GM12878 (cell line): ENCODE data around the gene PCDHA4. TPM values are rescaled to one million over a fixed set of nuclear protein-coding genes. Genes with fewer than 3 reads are reported as not detected.
"Not testable (repeated sequence)": the region's sequence is repeated elsewhere in the genome, so short reads cannot be mapped to it uniquely, and the experiment has no call there.

Experiments
- ATAC-seq: fragments of 200-7000 bp; cut with Tn5 transposase; 3 replicates; pipeline ENCODE4 v1.9.1; 2020; ENCODE audit warnings: mild to moderate bottlenecking, moderate library complexity
- BruUV-seq: library from RNA; stranded (reverse); fragments of 400-500 nt; replicated peaks from 2 replicates; lab custom pipeline; 2021; lab: Mats Ljungman, UMichigan
- CTCF ChIA-PET: fragments of 300-600 bp; sonication (Branson Sonifier 250); formaldehyde crosslinking; extraction: SDS; loops from one replicate; lab custom pipeline; 2021; ENCODE audit warnings: inconsistent platforms; lab: Yijun Ruan, JAX
- POLR2A ChIA-PET: fragments of 350-600 bp; formaldehyde crosslinking; extraction: SDS; loops from one replicate; lab custom pipeline; 2021; ENCODE audit warnings: inconsistent platforms; lab: Charles Lee
- RAD21 ChIA-PET: fragments of 300-600 bp; sonication (Branson Sonifier 250); formaldehyde crosslinking; loops from one replicate; lab custom pipeline; 2023; ENCODE audit warnings: antibody characterized with exemption; ENCODE audit not compliant: unreplicated experiment; lab: Charles Lee
- SMC1A ChIA-PET: fragments of 300-600 bp; sonication (Branson Sonifier 250); formaldehyde crosslinking; loops from one replicate; lab custom pipeline; 2023; ENCODE audit not compliant: unreplicated experiment, uncharacterized antibody; lab: Charles Lee
- DNase-seq: peaks from one replicate; pipeline ENCODE4 v3.0.0-alpha.2; 2011; ENCODE audit warnings: low read depth, low spot score
- FAIRE-seq: peaks from 3 replicates; lab custom pipeline; 2011; peaks lifted over from hg19 to GRCh38; lab: Jason Lieb, UNC
- H2AFZ ChIP-seq: 2 replicates; pipeline ENCODE4 v1.6.0; 2011; ENCODE audit warnings: low read depth, low read length, control low read depth; ENCODE audit not compliant: control insufficient read depth
- H3K27ac ChIP-seq: 2 replicates; pipeline ENCODE4 v1.5.1; 2011; ENCODE audit warnings: control low read depth; ENCODE audit not compliant: control insufficient read depth, insufficient read depth
- H3K27me3 ChIP-seq, 2 experiments: replicated peaks in 1 of 2; 2 replicates each; pipeline versions ENCODE4 v1.6.0 to v1.6.1; 2011; ENCODE audit warnings: low read length in 1 of 2; ENCODE audit not compliant: control insufficient read depth in 2 of 2, insufficient read depth in 2 of 2
- H3K36me3 ChIP-seq, 2 experiments: 2 replicates each; pipeline ENCODE4 v1.5.1; 2011; ENCODE audit warnings: low read length in 1 of 2; ENCODE audit not compliant: control insufficient read depth in 2 of 2, insufficient read depth in 2 of 2
- H3K4me1 ChIP-seq: 2 replicates; pipeline ENCODE4 v1.6.1; 2011; ENCODE audit warnings: mild to moderate bottlenecking, low read length, moderate library complexity, mixed read lengths; ENCODE audit not compliant: control insufficient read depth, insufficient read depth
- H3K4me2 ChIP-seq: 2 replicates; pipeline ENCODE4 v1.6.0; 2011; ENCODE audit warnings: control low read depth; ENCODE audit not compliant: control insufficient read depth, insufficient read depth
- H3K4me3 ChIP-seq: fragments of 200-600 bp; sonication (generic); 2 replicates; pipeline ENCODE4 v1.5.1; 2016
- H3K79me2 ChIP-seq: 2 replicates; pipeline ENCODE4 v1.6.0; 2011; ENCODE audit warnings: low read length; ENCODE audit not compliant: control insufficient read depth, insufficient read depth
- H3K9ac ChIP-seq: 2 replicates; pipeline ENCODE4 v1.8.0; 2011; ENCODE audit warnings: low read length, control low read depth, mixed read lengths; ENCODE audit not compliant: control insufficient read depth, insufficient read depth
- H3K9me3 ChIP-seq: replicated peaks from 3 replicates; pipeline ENCODE4 v1.5.1; 2011; ENCODE audit warnings: mild to moderate bottlenecking, low read length; ENCODE audit not compliant: control insufficient read depth, insufficient read depth
- H4K20me1 ChIP-seq: 2 replicates; pipeline ENCODE4 v1.6.0; 2011; ENCODE audit not compliant: control insufficient read depth, insufficient read depth
- BCL3 ChIP-seq: IDR thresholded peaks from 2 replicates; pipeline ENCODE4 v1.6.1; 2011; ENCODE audit warnings: borderline replicate concordance, low read depth, mild to moderate bottlenecking, moderate library complexity, low read length; ENCODE audit not compliant: insufficient read depth, poor library complexity, severe bottlenecking
- ETV6 ChIP-seq, 2 experiments: fragments of 450-650 bp in 1 of 2; IDR thresholded peaks in 1 of 2; conservative IDR thresholded peaks in 1 of 2; 2 replicates each; pipeline ENCODE4 v1.6.1; 2014; ENCODE audit warnings: antibody characterized with exemption in 1 of 2, borderline replicate concordance in 1 of 2, low read depth in 1 of 2, mild to moderate bottlenecking in 1 of 2, moderate library complexity in 1 of 2
- EZH2 ChIP-seq: IDR thresholded peaks from 2 replicates; pipeline ENCODE4 v1.6.1; 2012; ENCODE audit warnings: low read depth, mild to moderate bottlenecking, control low read depth, inconsistent platforms, low read length, borderline replicate concordance; ENCODE audit not compliant: control insufficient read depth
- WGBS: methylation state at CpG from one replicate; pipeline ENCODE4 v1.1.6; 2016; ENCODE audit warnings: low lambda C conversion rate; ENCODE audit not compliant: insufficient replicate concordance, insufficient coverage; ENCODE audit errors: missing lambda C conversion rate; 5-methylcytosine and 5-hydroxymethylcytosine counted together
- in situ Hi-C: fragments of 300-500 bp; cut with MboI; formaldehyde crosslinking; loops from 9 replicates; pipeline ENCODE4 v1.14.3; 2018; ENCODE audit warnings: mixed read lengths
- intact Hi-C: fragments of 100-400 bp; cut with micrococcal nuclease; formaldehyde crosslinking; loops from one replicate; pipeline ENCODE4 v1.14.2; 2022; ENCODE audit not compliant: unreplicated experiment
- polyA plus RNA-seq, 11 experiments: library from polyadenylated mRNA; depleted of rRNA in 4 of 11; unstranded in 6 of 11; stranded (reverse) in 5 of 11; fragments of >200 nt; fragmentation: Nextera tagmentation in 4 of 11; fragmentation: Illumina TruSeq in 1 of 11; extraction: Ambion mirVana in 4 of 11; extraction: Trizol in 1 of 11; gene quantifications; 1 replicate in 1 of 11; 2 replicates in 10 of 11; pipeline versions ENCODE4 v1.2.1 to v1.2.3, GENCODE V29; 2011 to 2016; ENCODE audit warnings: inconsistent platforms in 2 of 11, missing spikeins in 2 of 11, low read depth in 1 of 11
- total RNA-seq, 4 experiments: library from RNA; depleted of rRNA in 3 of 4; stranded (reverse); fragments of >200 nt in 3 of 4; fragmentation: Illumina TruSeq in 1 of 4; extraction: Trizol in 1 of 4; gene quantifications; 2 replicates each; pipeline versions ENCODE4 v1.2.1 to v1.2.3, GENCODE V29; 2013 to 2021

PCDHA4 gene
- total and polyA plus RNA-seq, 10 of the 15 experiments (the other 5 are each of a cell fraction or from before 2014, with no cell fraction given): not detected

GRCh38 chr5:140801494-140801841 lies 5.4 kb upstream of the PCDHA4 start (continued):
- TF ChIP-seq ETV6 (conservative IDR thresholded peaks at IDR 0.05 in 1 of 2, IDR thresholded peaks at IDR 0.05 in 1 of 2; ENCODE audit: borderline replicate concordance in 1 of 2, low read depth in 1 of 2): no peak
- TF ChIP-seq BCL3: no peak
- TF ChIP-seq EZH2: no peak

GRCh38 chr5:140802381-140802780 lies 4.5 kb upstream of the PCDHA4 start:
- H3K9me3 ChIP-seq, FAIRE-seq, CTCF ChIA-PET, H3K4me3 ChIP-seq, intact Hi-C loops, H3K27ac ChIP-seq, POLR2A ChIA-PET, DNase-seq, H3K36me3 ChIP-seq, H4K20me1 ChIP-seq, H3K27me3 ChIP-seq, H2AFZ ChIP-seq, RAD21 ChIA-PET, H3K79me2 ChIP-seq, H3K4me2 ChIP-seq, H3K4me1 ChIP-seq, H3K9ac ChIP-seq, SMC1A ChIA-PET, BruUV-seq, ATAC-seq: not testable (repeated sequence)
- 86% methylated on average over 43 of the region's 45 CpGs for WGBS
- in situ Hi-C loops: loop anchor here (25.0 kb wide), 1 partner anchor 760 kb away; no protein-coding TSS in a partner anchor
